Ovary (tissue), 3 donors: ENCODE measurements around the gene DDX4.

Experiments
- POLR2A ChIP-seq: fragments of 450-650 bp; IDR thresholded peaks from one replicate; pipeline ENCODE4 v1.6.1; 2017; ENCODE audit warnings: antibody characterized with exemption, mild to moderate bottlenecking, moderate library complexity
- TF ChIP-seq, protein P1 (sequence below), 3 donors: fragments of 450-650 bp in 2 of 3; fragments of 200-600 bp in 1 of 3; IDR thresholded peaks; one replicate each; pipeline versions ENCODE4 v1.5.1 to v1.8.0; 2016 to 2022; ENCODE audit warnings: antibody characterized with exemption in 3 of 3, mild to moderate bottlenecking in 1 of 3
- donor health status: DM: no; HTN: no; CAD: no.

DNA sequence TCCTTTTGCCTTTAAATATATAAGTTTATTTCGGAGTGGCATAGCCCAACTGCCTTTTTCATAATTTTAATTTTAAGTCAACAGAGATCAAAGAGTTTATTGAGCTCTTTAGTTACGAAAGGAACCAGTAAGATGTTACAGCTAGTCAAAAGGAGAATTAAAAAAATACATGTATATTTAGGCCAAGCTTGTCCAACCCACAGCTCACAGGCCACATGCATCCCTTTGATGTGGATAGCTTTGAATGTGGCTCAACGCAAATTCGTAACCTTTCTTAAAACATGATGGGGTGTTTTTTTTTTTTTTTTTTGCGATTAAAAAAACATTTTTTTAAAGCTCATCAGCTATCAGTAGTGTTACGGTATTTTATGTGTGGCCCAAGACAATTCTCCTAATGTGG lies 63.1 kb downstream of the DDX4 start:
- TF ChIP-seq, protein P1, sequence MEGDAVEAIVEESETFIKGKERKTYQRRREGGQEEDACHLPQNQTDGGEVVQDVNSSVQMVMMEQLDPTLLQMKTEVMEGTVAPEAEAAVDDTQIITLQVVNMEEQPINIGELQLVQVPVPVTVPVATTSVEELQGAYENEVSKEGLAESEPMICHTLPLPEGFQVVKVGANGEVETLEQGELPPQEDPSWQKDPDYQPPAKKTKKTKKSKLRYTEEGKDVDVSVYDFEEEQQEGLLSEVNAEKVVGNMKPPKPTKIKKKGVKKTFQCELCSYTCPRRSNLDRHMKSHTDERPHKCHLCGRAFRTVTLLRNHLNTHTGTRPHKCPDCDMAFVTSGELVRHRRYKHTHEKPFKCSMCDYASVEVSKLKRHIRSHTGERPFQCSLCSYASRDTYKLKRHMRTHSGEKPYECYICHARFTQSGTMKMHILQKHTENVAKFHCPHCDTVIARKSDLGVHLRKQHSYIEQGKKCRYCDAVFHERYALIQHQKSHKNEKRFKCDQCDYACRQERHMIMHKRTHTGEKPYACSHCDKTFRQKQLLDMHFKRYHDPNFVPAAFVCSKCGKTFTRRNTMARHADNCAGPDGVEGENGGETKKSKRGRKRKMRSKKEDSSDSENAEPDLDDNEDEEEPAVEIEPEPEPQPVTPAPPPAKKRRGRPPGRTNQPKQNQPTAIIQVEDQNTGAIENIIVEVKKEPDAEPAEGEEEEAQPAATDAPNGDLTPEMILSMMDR (IDR thresholded peaks at IDR 0.05) = no peak
- TF ChIP-seq POLR2A = no peak
